Thyroid gland (tissue), 4 donors: Measurements from ENCODE around the gene AQP9. TPM values are rescaled to one million over a fixed set of nuclear protein-coding genes. Genes with fewer than 3 reads are reported as not detected.

Source experiments
- DNase-seq, 2 donors: peaks; one replicate each; pipeline ENCODE4 v3.0.0-alpha.2; 2019
- H3K27ac ChIP-seq, 3 donors: fragments of 200-600 bp; sonication (generic); 1 replicate in 2 of 3; 2 replicates in 1 of 3; pipeline ENCODE4 v1.5.1; 2016 to 2019; ENCODE audit warnings: mild to moderate bottlenecking in 1 of 3, moderate library complexity in 1 of 3
- H3K27me3 ChIP-seq: fragments of 200-600 bp; sonication (generic); one replicate; pipeline ENCODE4 v1.5.1; 2019
- H3K36me3 ChIP-seq, 2 donors: fragments of 200-600 bp; sonication (generic); one replicate each; pipeline ENCODE4 v1.5.1; 2016 to 2019
- H3K4me1 ChIP-seq, 2 donors: fragments of 200-600 bp; sonication (generic); one replicate each; pipeline ENCODE4 v1.5.1; 2017 to 2019
- H3K4me3 ChIP-seq, 3 donors: fragments of 200-600 bp; sonication (generic); replicated peaks in 1 of 3; 1 replicate in 2 of 3; 2 replicates in 1 of 3; pipeline ENCODE4 v1.5.1; 2016; ENCODE audit warnings: mild to moderate bottlenecking in 1 of 3
- H3K9me3 ChIP-seq: fragments of 200-600 bp; sonication (generic); one replicate; pipeline ENCODE4 v1.5.1; 2017
- POLR2A ChIP-seq, 2 donors: fragments of 450-650 bp; IDR thresholded peaks; one replicate each; pipeline ENCODE4 v1.6.1; 2017; ENCODE audit warnings: antibody characterized with exemption in 2 of 2, mild to moderate bottlenecking in 2 of 2, moderate library complexity in 1 of 2
- WGBS, 2 donors: methylation state at CpG; one replicate each; pipeline ENCODE4 v1.1.5; 2017; 5-methylcytosine and 5-hydroxymethylcytosine counted together
- intact Hi-C: fragments of 100-400 bp; cut with DNase I; formaldehyde crosslinking; loops from one replicate; pipeline ENCODE4 v1.15.1; 2023
- total RNA-seq, 4 donors: library from RNA; depleted of rRNA; stranded (reverse); fragments of >200 nt; gene quantifications; one replicate each; pipeline ENCODE4 v1.2.3, GENCODE V29; 2016
- TF ChIP-seq, protein P1 (sequence below), 6 experiments: fragments of 200-600 bp in 3 of 6; fragments of 450-650 bp in 3 of 6; sonication (generic) in 3 of 6; IDR thresholded peaks; one replicate each; pipeline ENCODE4 v1.5.1; 2016 to 2019; ENCODE audit warnings: antibody characterized with exemption in 6 of 6, mild to moderate bottlenecking in 2 of 6, inconsistent platforms in 1 of 6, moderate library complexity in 1 of 6

Gene AQP9
- total RNA-seq, 4 donors from 2014 or later: 0.21 to 1.6 (median 0.78) TPM; not detected in 1

DNA sequence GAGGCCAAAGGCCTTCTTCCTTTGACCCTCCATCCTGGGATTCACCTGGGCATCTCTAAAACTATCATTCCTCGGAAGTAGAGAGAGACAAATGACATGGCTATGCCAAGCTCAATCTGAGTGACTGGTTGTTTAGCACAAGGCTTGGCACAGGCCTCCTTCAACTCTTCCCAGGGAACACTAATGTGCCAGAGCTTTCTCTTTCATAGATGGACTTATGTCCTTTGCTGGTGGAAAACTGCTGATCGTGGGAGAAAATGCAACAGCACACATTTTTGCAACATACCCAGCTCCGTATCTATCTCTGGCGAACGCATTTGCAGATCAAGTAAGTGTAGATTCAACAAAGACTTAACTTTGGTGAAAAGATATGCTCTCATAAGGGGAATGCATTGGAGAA lies 36.5 kb downstream of the AQP9 start:
- TF ChIP-seq, protein P1, sequence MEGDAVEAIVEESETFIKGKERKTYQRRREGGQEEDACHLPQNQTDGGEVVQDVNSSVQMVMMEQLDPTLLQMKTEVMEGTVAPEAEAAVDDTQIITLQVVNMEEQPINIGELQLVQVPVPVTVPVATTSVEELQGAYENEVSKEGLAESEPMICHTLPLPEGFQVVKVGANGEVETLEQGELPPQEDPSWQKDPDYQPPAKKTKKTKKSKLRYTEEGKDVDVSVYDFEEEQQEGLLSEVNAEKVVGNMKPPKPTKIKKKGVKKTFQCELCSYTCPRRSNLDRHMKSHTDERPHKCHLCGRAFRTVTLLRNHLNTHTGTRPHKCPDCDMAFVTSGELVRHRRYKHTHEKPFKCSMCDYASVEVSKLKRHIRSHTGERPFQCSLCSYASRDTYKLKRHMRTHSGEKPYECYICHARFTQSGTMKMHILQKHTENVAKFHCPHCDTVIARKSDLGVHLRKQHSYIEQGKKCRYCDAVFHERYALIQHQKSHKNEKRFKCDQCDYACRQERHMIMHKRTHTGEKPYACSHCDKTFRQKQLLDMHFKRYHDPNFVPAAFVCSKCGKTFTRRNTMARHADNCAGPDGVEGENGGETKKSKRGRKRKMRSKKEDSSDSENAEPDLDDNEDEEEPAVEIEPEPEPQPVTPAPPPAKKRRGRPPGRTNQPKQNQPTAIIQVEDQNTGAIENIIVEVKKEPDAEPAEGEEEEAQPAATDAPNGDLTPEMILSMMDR (IDR thresholded peaks at IDR 0.05): no peak
- no peak for TF ChIP-seq POLR2A (IDR thresholded peaks at IDR 0.05)
- H3K27ac ChIP-seq: no peak overlapping the region
- intact Hi-C loops: no loop called here
- 95 to 97% methylated on average over 5 of the region's 5 CpGs for WGBS, 2 donors
- H3K4me3 ChIP-seq: no peak overlapping the region
- no peaks in the 10 kb centered on the region for H3K27me3 ChIP-seq
- DNase-seq: no peak
- H3K36me3 ChIP-seq: no peaks in the 10 kb centered on the region
- H3K4me1 ChIP-seq: no peaks in the 10 kb centered on the region
- H3K9me3 ChIP-seq: no peaks in the 10 kb centered on the region

DNA sequence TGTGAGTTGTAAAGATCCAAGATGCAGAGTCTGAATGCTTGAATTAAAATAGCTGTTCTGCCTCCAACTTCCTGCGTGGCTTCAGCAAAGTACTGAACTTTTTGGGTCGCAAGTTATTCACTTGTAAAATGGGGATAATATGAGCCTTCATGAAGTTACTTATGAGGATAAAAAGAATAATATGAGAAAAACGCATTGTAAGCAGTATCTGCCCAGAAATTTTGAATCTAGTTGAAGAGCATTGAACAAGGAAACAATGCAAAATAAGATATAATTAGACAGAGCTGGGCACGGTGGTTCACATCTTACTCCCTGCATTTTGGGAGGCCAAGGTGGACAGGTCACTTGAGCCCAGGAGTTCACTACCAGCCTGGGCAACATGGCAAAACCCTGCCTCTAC lies 37.8 kb downstream of the AQP9 start:
- 90 to 93% methylated on average over 4 of the region's 4 CpGs for WGBS, 2 donors
- intact Hi-C loops: no loop called here
- no peaks in the 10 kb centered on the region for H3K27me3 ChIP-seq

DNA sequence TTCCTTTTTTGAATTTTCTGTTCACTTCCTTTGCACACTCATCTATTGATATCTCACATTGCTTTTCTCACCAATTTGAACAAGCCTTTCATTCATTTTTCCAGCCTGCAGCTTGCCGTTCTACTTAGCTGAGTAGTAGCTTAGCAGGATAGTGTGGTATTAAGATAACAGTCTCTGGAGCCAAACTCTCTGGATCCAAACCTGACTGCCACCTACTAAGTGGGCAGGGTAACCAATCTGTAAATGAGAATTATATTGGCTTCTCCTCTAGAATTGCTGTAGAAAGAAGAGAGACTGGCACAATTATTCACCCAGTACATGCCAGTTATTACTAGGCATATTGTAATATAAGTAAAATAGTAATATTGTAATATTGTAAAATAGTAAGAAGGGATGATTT lies 40.5 kb downstream of the AQP9 start:
- Histone ChIP-seq H3K27me3 (no peaks in the 10 kb centered on the region), H3K4me1 (no peaks in the 10 kb centered on the region), H3K4me3 (no peak overlapping the region), H3K36me3 (no peaks in the 10 kb centered on the region), H3K27ac (no peak overlapping the region), H3K9me3 (no peaks in the 10 kb centered on the region)
- DNase-seq: peak; percentile 8 to 10
- WGBS, 2 donors: 31 to 40% methylated on average over 1 of the region's 1 CpG
- TF ChIP-seq POLR2A (IDR thresholded peaks at IDR 0.05): no peak
- TF ChIP-seq, protein P1 (IDR thresholded peaks at IDR 0.05): no peak
- intact Hi-C loops: no loop called here

More for the DNA sequence above, 37.8 kb downstream of the AQP9 start:
- Histone ChIP-seq H3K4me1 (no peaks in the 10 kb centered on the region), H3K27ac (no peak overlapping the region), H3K4me3 (no peak overlapping the region), H3K9me3 (no peaks in the 10 kb centered on the region), H3K36me3 (no peaks in the 10 kb centered on the region)
- DNase-seq: no peak
- TF ChIP-seq, protein P1 (IDR thresholded peaks at IDR 0.05): no peak
- no peak for TF ChIP-seq POLR2A (IDR thresholded peaks at IDR 0.05)

DNA sequence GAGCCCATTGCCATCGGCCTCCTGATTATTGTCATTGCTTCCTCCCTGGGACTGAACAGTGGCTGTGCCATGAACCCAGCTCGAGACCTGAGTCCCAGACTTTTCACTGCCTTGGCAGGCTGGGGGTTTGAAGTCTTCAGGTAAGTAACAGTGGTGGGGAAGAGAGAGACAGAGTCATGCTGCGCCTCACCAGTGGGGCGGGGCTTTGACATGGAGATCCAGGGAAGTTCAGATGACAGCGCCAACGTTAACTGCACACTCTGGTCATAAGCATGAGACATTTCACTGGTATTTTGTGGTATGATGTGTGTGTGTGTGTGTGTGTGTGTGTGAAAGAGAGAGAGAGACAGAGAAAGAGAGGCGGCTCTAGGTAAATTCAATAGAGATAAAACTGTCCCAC lies 41.0 kb downstream of the AQP9 start:
- WGBS, 2 donors: 91 to 97% methylated on average over 7 of the region's 7 CpGs
- intact Hi-C loops: no loop called here
- H3K4me3 ChIP-seq: no peak overlapping the region
- H3K36me3 ChIP-seq: no peaks in the 10 kb centered on the region
- no peak overlapping the region for H3K27ac ChIP-seq
- no peaks in the 10 kb centered on the region for H3K27me3 ChIP-seq
- TF ChIP-seq POLR2A (IDR thresholded peaks at IDR 0.05): no peak
- TF ChIP-seq, protein P1 (IDR thresholded peaks at IDR 0.05): no peak
- no peaks in the 10 kb centered on the region for H3K4me1 ChIP-seq
- DNase-seq: no peak
- no peaks in the 10 kb centered on the region for H3K9me3 ChIP-seq

DNA sequence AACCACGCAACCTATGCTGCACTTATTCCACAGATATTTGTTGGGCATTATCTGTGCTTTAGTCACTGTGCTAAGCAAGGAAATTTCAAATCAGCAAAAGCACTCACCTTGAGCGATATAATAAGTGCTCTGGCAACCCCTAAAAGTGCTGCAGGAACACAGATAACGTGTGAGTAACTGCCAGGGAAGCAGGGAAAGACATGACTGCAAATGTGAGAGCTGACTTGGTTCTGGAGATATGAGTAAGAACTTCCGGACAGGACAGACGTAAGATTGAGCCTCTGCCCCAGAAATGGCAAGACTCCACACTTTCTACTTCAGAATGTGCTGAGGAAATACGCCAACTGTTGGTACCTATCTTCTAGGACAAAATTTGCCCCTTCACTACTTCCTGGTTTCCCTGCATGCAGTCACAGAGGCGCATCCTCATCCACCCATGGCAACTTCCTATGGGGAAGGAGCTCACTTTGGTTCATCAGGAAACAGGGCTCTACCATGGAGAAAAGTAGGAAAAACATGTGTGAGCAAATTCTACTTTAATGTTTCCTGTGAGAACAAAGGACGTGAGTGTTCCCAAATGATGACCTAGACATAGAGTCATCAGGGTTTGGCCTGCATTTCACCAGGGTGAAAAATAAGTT lies 41.7 kb downstream of the AQP9 start:
- no peak overlapping the region for H3K4me3 ChIP-seq
- H3K27me3 ChIP-seq: no peaks in the 10 kb centered on the region
- TF ChIP-seq POLR2A (IDR thresholded peaks at IDR 0.05): no peak
- H3K4me1 ChIP-seq: no peaks in the 10 kb centered on the region
- WGBS, 2 donors: 67 to 76% methylated on average over 8 of the region's 8 CpGs
- no peaks in the 10 kb centered on the region for H3K36me3 ChIP-seq
- H3K9me3 ChIP-seq: no peaks in the 10 kb centered on the region
- DNase-seq: no peak
- intact Hi-C loops: loop anchor here (5.0 to 10.0 kb wide), 3 partner anchors 63 to 315 kb away; no protein-coding TSS in a partner anchor
- H3K27ac ChIP-seq: no peak overlapping the region
